Activated T-cell treated with anti-CD3 and anti-CD28 coated beads, Interleukin-2, amount 50 U/mL, for 48 hours (primary cell): ENCODE results near the gene SPTBN5.

Experiments used
- DNase-seq, 2 experiments: peaks; one replicate each; pipeline ENCODE4 v3.0.0-alpha.2; 2020

Gene SPTBN5

DNA sequence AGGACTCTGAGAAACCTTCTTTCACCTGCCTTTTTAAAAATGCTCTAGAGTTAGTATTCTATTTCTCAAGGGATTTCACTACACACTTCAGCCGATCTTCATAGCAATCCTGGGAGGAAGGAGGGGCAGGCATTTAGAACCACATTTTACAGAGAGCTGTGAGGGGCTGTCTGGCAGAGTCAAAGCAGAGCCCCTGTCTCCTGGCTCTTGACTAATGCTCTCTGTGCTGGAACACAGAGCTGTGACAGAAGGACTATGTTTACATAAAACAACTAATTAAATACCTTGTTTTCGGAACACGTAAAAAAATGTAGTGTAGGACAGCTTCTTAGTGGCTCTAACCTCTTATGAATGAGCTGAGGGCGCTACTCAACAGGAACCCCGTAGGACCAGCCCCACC is 7.6 kb upstream of the SPTBN5 start:
- DNase-seq = no peak

GRCh38 chr15:41900526-41901380 is 6.9 kb upstream of the SPTBN5 start:
- DNase-seq = no peak

DNA sequence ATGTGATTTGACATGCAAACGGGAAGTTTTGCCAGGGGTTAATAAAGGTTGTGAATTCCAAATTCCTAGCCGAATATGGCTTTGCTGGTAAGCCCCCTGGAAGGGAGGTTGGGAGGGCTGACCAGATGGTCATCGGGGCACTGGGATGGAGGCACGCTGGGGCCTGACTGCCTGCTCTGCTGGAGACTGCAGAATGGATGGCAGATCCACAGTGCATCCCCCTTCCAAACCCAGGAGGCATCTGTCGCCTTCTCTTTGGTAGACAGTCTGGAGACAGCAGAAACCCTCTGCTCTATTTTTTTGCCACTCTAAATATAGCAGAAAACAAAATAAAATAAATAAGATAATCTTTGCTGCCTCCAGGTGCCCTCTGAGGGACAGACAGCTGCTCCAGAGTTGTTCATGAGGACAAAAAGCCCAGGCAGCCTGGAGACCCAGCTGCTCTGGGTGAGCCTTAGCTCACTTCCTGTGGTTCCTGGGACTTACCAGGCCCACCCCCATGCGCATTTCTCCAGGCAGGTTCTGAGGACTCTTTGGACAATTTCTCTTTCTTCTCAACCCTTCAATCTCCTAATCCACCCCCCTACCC is 6.1 kb upstream of the SPTBN5 start:
- DNase-seq = no peak

DNA sequence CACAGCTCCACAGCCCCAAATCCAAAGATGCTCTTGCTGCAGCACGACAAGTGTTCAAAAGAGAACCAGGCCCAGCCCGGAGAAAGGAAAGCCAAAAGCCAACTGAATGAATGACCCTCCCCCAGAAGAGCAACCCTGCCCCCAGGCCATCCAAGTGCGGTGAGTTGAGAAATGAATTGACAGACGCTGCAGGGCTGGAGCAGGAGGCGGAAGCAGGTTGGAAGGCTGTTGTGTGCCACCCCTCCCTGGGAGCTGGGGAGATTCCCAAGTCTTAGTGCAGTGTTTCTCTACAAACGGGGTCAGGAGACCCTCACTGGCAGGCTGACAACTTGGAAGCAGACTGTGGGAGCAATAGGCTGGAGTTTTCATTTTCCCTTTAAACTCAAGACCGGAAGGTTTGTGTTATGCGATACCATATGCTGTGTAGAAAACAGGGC is 3.5 kb upstream of the SPTBN5 start:
- DNase-seq = no peak

- no peak for DNase-seq
Measured at GRCh38 chr15:41896566-41896965, 2.7 kb upstream of the SPTBN5 start.

DNA sequence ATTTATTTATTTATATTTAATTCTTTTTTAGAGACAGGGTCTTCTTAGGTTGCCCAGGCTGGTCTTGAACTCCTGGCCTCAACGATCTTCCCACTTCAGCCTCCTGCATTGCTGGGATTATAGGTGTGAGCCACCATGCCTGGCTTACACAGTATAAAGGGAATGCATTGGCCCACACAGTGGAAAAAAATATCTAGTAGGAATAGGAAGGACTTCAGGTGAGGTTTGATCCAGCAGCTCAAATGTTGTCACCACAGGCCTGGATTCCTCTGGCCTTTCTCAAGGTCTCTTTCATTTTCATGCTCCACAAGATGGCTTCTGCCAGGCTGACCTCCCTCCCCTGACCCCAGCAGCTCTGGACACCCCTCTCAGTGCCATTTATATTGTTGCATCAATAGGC is 2.1 kb upstream of the SPTBN5 start:
- no peak for DNase-seq

- DNase-seq = no peak
Measured at GRCh38 chr15:41895491-41895890, 1.6 kb upstream of the SPTBN5 start.

DNA sequence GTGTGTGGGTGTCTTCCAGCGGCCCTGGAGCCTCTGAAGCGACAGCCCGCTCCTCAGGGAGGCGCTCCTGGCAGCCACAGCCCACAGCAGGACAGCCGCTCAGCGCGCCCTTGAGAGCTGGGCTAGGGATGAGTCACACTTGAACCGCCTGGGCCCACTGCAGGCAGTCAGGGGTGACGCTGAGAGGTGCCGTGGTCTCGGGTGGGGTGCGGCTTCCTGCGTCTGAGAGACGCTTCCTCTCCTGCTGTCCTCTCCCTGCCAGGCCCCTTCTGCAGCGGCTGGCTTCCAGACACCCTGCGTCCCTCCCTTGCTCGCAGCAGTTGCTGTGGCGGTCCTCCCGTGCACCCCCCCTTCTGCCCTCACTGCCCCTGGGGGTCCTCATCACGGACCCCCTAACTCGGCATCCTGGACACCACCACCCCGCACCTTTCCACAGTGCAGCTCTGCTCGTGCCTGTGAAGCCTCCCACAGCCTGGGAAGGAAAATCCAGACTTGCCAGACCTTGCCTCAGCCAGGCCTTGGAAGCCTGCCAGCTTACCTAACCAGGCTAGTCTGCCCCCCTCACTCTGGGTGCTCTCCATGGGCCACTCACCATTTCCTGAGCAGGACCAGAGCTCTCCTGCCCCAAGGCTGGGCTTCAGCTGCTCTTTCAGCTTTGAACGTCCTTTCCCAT is 1.1 kb upstream of the SPTBN5 start:
- peak; percentile 76 to 82 for DNase-seq

DNA sequence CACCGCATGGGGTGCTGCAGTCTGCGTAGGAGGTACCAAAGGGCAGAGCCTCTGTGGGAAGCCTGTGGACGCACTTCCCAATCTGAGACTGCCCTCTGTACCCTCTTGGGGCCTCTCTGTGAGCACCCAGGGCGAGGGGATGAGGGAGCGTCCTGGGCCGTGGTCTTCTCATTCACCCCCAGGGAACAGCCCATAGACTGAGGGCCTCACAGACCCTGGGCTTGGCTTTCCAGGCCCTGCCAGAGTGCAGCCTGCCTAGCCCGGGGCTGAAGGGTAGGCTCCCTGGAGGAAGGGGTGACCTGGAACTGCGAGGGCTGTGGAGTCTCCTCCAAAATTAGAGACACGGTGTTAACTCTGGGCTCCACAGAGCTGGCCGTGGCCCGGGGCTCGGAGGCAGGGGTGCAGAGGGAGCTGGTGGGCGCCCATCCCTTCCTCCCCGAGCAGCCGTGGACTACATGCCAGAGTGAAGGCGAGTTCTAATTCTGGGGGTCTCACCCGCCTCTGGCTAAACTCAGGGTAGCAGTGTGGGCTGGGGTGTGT is 468 bp upstream of the SPTBN5 start:
- DNase-seq = no peak

- peak in 1 of 2 experiments; percentile 55 for DNase-seq
Measured at GRCh38 chr15:41892621-41893421, 1.0 kb downstream of the SPTBN5 start.

DNA sequence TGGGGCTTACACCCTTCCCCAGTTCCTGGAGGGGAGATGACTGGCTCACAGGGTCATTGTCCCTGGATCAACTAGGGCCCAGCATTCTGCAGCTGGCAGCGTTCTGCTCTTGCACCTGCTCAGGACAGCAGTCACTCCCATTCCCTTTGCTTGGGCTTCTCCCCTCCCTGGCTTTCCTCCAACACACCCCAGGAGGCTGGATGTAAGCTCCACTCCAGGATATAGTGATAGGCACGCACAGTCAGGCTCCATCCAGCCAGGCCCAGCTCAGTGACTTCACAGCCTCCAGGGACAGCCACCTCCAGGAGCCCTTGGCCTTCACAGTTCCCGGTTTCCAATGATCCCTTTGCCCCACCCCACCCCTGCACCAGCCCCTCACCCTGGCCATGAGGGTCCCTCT is 1.9 kb downstream of the SPTBN5 start:
- DNase-seq = no peak

- no peak for DNase-seq
Measured at GRCh38 chr15:41891226-41891625, 2.6 kb downstream of the SPTBN5 start.

DNA sequence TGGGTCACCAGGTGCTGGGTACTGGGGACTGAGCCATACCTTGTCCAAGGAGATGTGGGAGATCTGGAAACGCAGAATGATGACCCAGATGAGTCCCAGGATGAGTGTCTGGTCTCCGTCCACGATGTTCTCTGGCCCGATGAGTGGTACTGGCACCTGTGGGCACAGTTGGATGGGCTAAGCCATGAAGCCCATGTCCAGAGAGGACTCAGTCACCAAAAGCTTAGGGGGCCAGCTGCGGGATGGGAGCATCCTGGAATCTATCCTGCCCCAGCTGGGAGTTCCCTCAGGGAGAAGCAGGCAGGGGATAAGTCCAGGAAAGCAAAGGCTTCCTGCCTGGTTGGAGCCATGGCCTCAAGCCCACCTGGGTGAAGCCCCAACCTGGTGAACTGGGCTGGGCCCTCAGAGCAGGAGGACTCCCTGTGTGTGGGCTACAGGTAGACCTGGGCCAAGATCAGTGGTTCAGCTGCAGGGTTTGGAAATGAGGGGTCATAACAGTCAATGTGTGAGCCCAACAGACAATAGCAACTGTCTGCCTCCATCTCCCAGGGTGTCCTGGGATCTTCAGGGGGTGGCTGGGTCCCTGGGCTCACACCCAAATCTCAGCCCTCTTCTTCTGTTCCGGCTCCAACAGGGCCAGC is 3.7 kb downstream of the SPTBN5 start:
- DNase-seq = no peak

DNA sequence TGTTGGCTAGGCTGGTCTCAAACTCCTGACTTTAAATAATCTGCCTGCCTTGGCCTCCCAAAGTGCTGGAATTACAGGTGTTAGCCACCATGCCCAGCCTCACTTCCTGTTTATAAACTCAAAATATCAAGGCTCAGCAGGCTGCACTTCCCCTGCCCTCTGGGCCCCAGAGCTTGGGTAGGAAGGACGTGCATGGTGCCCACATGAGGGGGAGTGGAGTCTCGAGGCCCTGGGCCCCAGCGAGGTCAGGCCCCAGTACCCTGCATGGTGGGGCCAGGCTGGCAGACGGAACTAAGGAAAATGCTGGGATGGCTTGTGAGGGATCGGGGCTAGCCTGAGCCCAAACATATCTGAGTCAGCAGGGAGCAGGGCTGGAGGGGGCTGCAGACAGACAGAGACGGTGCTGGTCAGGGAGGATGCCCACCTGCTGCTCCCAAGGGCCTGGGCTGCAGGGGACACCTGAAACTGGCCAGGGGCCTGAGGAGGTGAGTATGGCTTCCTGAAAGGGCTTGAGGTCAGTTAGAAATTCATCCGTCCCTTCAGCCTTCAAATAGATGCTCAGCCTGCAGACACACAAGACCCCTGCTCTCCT is 5.1 kb downstream of the SPTBN5 start:
- no peak for DNase-seq

- no peak for DNase-seq
Measured at GRCh38 chr15:41887893-41888292, 6.0 kb downstream of the SPTBN5 start.

- no peak for DNase-seq
Measured at GRCh38 chr15:41887161-41887560, 6.7 kb downstream of the SPTBN5 start.

- DNase-seq = no peak
Measured at GRCh38 chr15:41886741-41887140, 7.1 kb downstream of the SPTBN5 start.

DNA sequence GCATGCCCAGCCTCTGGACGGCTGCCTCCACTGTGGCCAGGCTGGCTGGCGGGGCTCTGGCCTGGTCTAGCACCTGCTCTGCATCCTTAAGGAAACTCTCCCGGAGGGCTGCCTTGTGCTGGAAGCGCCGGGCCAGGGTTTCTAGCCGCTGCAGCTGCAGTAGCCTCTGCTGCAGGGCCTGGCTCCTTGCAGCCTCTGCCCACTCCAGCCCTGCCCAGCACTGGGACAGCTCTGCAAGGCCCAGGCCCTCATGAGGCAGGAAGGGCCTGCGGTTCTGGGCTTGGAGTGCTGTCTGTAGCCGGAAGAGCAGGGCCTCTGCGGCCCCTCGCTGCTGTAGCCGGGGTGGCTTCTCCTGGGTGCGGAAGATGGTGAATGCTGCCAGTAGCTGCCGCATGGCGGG is 8.0 kb downstream of the SPTBN5 start:
- no peak for DNase-seq

DNA sequence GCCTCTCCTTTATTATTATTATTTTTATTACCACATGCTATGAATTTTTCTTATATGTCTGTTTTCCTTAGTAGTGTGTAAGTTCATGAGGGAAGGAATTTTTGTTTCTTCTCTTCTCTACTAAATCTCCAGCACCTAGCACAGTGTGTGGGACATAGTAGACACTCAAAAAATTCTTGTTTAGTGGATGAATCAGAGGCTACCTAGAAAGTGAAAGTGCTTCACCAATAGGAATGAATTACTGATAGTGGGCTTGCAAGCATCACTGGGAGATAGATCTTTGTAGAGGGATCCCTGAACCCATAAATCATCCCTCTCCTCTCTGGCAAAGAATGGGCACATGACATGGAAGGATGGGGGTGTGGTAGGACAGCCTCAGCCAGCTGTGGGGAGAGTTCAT is 8.5 kb downstream of the SPTBN5 start:
- no peak for DNase-seq

DNA sequence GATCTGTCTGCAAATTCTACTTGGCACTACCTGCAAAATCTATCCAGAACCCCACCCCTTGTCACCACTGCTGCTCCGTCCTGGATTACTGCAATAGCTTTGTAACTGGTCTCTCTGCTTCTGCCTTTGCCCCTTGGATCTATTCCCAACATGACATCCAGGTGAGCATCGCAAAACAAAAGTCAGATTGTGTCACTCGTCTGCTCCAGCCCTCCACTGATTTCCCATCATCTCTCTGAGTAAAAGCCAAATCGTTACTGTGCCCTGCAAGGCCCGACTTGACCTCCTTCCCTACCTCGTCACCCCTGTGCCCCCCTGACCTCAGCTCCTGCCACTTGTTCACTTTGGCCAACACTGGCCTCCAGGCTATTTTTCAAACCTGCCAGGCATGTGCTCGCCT is 9.4 kb downstream of the SPTBN5 start:
- DNase-seq = no peak

DNA sequence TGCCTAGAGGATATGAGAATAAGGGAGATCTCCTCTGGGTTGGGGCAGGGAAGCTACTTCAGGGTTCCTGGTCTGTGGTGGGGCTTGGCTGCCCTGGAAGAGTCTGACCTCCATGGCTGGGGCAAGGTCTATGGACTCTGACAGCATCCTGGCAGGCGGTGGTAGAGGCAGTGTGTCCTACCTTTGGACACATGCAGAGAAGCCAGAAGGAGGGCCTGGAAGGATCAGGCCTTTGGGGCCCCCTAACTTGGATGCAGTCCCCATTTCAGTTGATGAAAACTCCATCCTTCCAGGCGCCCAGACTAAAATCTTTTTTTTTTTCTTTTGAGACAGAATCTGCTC is 10.4 kb downstream of the SPTBN5 start:
- DNase-seq = no peak
